Measurements from ENCODE around the gene KDM8.

Gene KDM8

GRCh38 chr16:27232901-27233625 is 29.7 kb downstream of the KDM8 start:
- Histone ChIP-seq H3K4me1 (ENCODE audit: control insufficient read depth, insufficient read depth, low read length) (peaks cover 4% of the 10 kb centered on the region; the same call in 1 of the 2 replicates), H3K36me3 (ENCODE audit: control insufficient read depth in 2 of 2, insufficient read depth in 1 of 2, low read length in 2 of 2) (peaks cover 0 to 40% of the 10 kb centered on the region in 2 experiments; a peak in 1 of 3 replicates), H3K4me3 (ENCODE audit: low read depth, low read length) (no peak overlapping the region), H3K27ac (ENCODE audit: extremely low read depth, low read depth, low read length) (no peak overlapping the region), H3K9me3 (ENCODE audit: control insufficient read depth, insufficient read depth, low read depth, low read length) (no peaks in the 10 kb centered on the region)
- ChIA-PET CTCF (interaction anchor here (0.6 to 4.4 kb wide), 6 partner anchors 11 to 142 kb away, joined by 3 to 83 read pairs (median 14); no protein-coding TSS in a partner anchor), POLR2A (no interaction called here)
- TF ChIP-seq FEZF1 (tag by site-specific recombination; IDR thresholded peaks at IDR 0.05) (no peak), ZNF530 (tag by site-specific recombination; IDR thresholded peaks at IDR 0.05; ENCODE audit: low read depth) (no peak), ZNF768 (tag by site-specific recombination; IDR thresholded peaks at IDR 0.05) (no peak), ZNF571 (tag by site-specific recombination; IDR thresholded peaks at IDR 0.05) (no peak), ZNF211 (tag by site-specific recombination; IDR thresholded peaks at IDR 0.05; ENCODE audit: low read depth) (no peak), EGR2 (tag by site-specific recombination; IDR thresholded peaks at IDR 0.05; ENCODE audit: low read depth) (no peak)

GRCh38 chr16:27233731-27234130 is 30.4 kb downstream of the KDM8 start:
- CTCF ChIA-PET: interaction anchor here (0.6 to 4.4 kb wide), 9 partner anchors 11 to 255 kb away, joined by 3 to 83 read pairs (median 8); partner anchors contain the start of gene KDM8

More at GRCh38 chr16:27233731-27234130, 30.4 kb downstream of the KDM8 start:
- Histone ChIP-seq H3K9me3 (ENCODE audit: control insufficient read depth, insufficient read depth, low read depth, low read length) (no peaks in the 10 kb centered on the region), H3K27ac (ENCODE audit: extremely low read depth, low read depth, low read length) (no peak overlapping the region), H3K4me1 (ENCODE audit: control insufficient read depth, insufficient read depth, low read length) (peaks cover 4% of the 10 kb centered on the region; the same call in 1 of the 2 replicates), H3K36me3 (ENCODE audit: control insufficient read depth in 2 of 2, insufficient read depth in 1 of 2, low read length in 2 of 2) (peaks cover 0 to 40% of the 10 kb centered on the region in 2 experiments; a peak in 1 of 3 replicates), H3K4me3 (ENCODE audit: low read depth, low read length) (no peak overlapping the region)
- TF ChIP-seq ZNF670 (tag by site-specific recombination; IDR thresholded peaks at IDR 0.05; ENCODE audit: low read depth) (no peak), ZNF501 (tag by site-specific recombination; IDR thresholded peaks at IDR 0.05) (no peak), ZNF169 (tag by site-specific recombination; IDR thresholded peaks at IDR 0.05) (no peak), ZNF394 (tag by site-specific recombination; IDR thresholded peaks at IDR 0.05; ENCODE audit: borderline replicate concordance) (no peak), ZNF354C (tag by site-specific recombination; IDR thresholded peaks at IDR 0.05; ENCODE audit: borderline replicate concordance, low read depth) (no peak), ZBTB10 (tag by site-specific recombination; IDR thresholded peaks at IDR 0.05) (no peak), ZNF518A (tag by site-specific recombination; conservative IDR thresholded peaks at IDR 0.05; ENCODE audit: low read depth) (no peak), BCL11A (tag by site-specific recombination; IDR thresholded peaks at IDR 0.05; ENCODE audit: low read depth) (no peak), ZNF558 (tag by site-specific recombination; IDR thresholded peaks at IDR 0.05) (no peak), HOXD13 (CRISPR knock-in tag; IDR thresholded peaks at IDR 0.05; ENCODE audit: borderline replicate concordance) (no peak), ZNF692 (tag by site-specific recombination; IDR thresholded peaks at IDR 0.05) (no peak), GLIS2 (tag by site-specific recombination; IDR thresholded peaks at IDR 0.05) (no peak), ZNF19 (tag by site-specific recombination; IDR thresholded peaks at IDR 0.05; ENCODE audit: low read depth) (no peak), ZNF114 (tag by site-specific recombination; IDR thresholded peaks at IDR 0.05) (no peak), ZNF133 (tag by site-specific recombination; IDR thresholded peaks at IDR 0.05) (no peak), SCRT2 (tag by site-specific recombination; IDR thresholded peaks at IDR 0.05) (no peak), ZNF146 (tag by site-specific recombination; IDR thresholded peaks at IDR 0.05) (no peak), ZNF174 (tag by site-specific recombination; IDR thresholded peaks at IDR 0.05) (no peak)
- POLR2A ChIA-PET: no interaction called here
